DOHH2 (cell line): Measurements from ENCODE around the gene OR4D2.

ENCODE experiments used
- H3F3A ChIP-seq: fragments of 200-600 bp; sonication (generic), shearing (Covaris generic); 2 replicates; pipeline ENCODE4 v1.6.0; 2016; ENCODE audit warnings: antibody characterized with exemption, mild to moderate bottlenecking; ENCODE audit not compliant: control insufficient read depth, insufficient read depth
- H3K27ac ChIP-seq: fragments of 200-600 bp; sonication (generic); 2 replicates; pipeline ENCODE4 v1.5.1; 2014; ENCODE audit warnings: low read depth, mild to moderate bottlenecking, low read length, moderate library complexity
- H3K27me3 ChIP-seq: fragments of 200-600 bp; sonication (generic); 2 replicates; pipeline ENCODE4 v1.6.1; 2014; ENCODE audit warnings: mild to moderate bottlenecking, low read length, mixed read lengths; ENCODE audit not compliant: control insufficient read depth
- H3K36me3 ChIP-seq: fragments of 200-600 bp; sonication (generic); 2 replicates; pipeline ENCODE4 v1.6.1; 2014; ENCODE audit warnings: mild to moderate bottlenecking, low read length, moderate library complexity, mixed read lengths; ENCODE audit not compliant: control insufficient read depth
- H3K4me1 ChIP-seq: fragments of 200-600 bp; sonication (generic); 2 replicates; pipeline ENCODE4 v1.6.1; 2014; ENCODE audit warnings: mild to moderate bottlenecking, low read length, mixed read lengths; ENCODE audit not compliant: control insufficient read depth
- H3K4me2 ChIP-seq: fragments of 200-600 bp; sonication (generic); 2 replicates; pipeline ENCODE4 v1.6.0; 2014; ENCODE audit warnings: mild to moderate bottlenecking, low read length, moderate library complexity
- H3K4me3 ChIP-seq: fragments of 200-600 bp; sonication (generic); 2 replicates; pipeline ENCODE4 v1.5.1; 2014; ENCODE audit warnings: mild to moderate bottlenecking, low read length, mixed read lengths
- H3K79me2 ChIP-seq: fragments of 200-600 bp; sonication (generic); 2 replicates; pipeline ENCODE4 v1.6.1; 2014; ENCODE audit warnings: mild to moderate bottlenecking, low read length, mixed read lengths; ENCODE audit not compliant: control insufficient read depth
- H3K9me2 ChIP-seq: fragments of 200-600 bp; sonication (generic); replicated peaks from 2 replicates; pipeline ENCODE4 v1.6.1; 2014; ENCODE audit warnings: mild to moderate bottlenecking, low read length, mixed read lengths; ENCODE audit not compliant: control insufficient read depth
- H3K9me3 ChIP-seq: fragments of 200-600 bp; sonication (generic); 2 replicates; pipeline ENCODE4 v1.6.1; 2014; ENCODE audit warnings: antibody characterized with exemption, low read length, mixed read lengths; ENCODE audit not compliant: control insufficient read depth, insufficient read depth
- H4K20me1 ChIP-seq: fragments of 200-600 bp; sonication (generic); 2 replicates; pipeline ENCODE4 v1.6.0; 2014; ENCODE audit warnings: low read depth, mild to moderate bottlenecking, antibody characterized with exemption, low read length, moderate library complexity; ENCODE audit not compliant: control insufficient read depth, insufficient read depth
- EZH2phosphoT487 ChIP-seq: fragments of 200-600 bp; sonication (generic); IDR thresholded peaks from 2 replicates; pipeline ENCODE4 v1.6.1; 2017; ENCODE audit warnings: borderline replicate concordance, mild to moderate bottlenecking, antibody characterized with exemption, low read length, moderate library complexity, mixed read lengths
- TF ChIP-seq, protein P1 (sequence below): fragments of 200-600 bp; sonication (generic); IDR thresholded peaks from one replicate; pipeline ENCODE4 v1.5.1; 2014; ENCODE audit warnings: antibody characterized with exemption, mild to moderate bottlenecking, low read depth, low read length; ENCODE audit not compliant: poor library complexity, severe bottlenecking

OR4D2 gene

DNA sequence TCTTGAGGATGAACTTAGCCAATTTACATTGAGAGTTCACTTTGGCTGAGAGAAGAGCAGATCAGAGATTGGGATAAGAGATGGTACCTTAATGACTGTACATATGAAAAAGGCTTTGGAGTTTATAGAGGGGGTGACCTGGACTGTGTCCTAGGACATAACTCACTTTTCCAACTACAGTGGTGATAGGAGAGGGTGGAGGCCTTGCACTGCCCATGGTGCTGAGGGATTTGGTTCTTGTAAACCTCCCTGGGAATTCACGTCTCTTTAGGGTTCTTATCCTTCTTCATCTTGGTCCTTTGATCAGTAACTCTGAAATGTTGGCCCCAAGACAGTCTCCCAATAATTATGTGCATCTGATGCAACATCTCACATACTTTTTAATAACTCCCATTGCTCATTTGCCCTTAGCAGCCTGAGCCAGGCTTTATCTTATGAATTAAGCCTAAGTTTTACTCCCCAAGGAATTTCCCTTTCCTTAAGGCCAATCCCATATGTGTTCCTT, 18.8 kb upstream of the OR4D2 start, which contains the start of gene OR4D1:
TSS of gene OR4D1 (plus strand) at position 455 of the 505 bp plus-strand sequence. CDS start 6,770 bp downstream, outside the sequence.
- Histone ChIP-seq H3K4me1 (no peaks in the 10 kb centered on the region), H3K4me2 (no peak within 1 kb of the TSS), H3K27me3 (peaks cover 33% of the 10 kb centered on the region), H3K79me2 (no peaks in the 10 kb centered on the region), H3K9me2 (no peaks in the 10 kb centered on the region), H3K9me3 (peaks cover 4% of the 10 kb centered on the region; the same call in 1 of the 2 replicates), H3K4me3 (no peak within 1 kb of the TSS), H3K27ac (no peak within 1 kb of the TSS), H3K36me3 (no peaks in the 10 kb centered on the region), H3F3A (no peaks in the 10 kb centered on the region), H4K20me1 (no peaks in the 10 kb centered on the region)
- no peak for TF ChIP-seq EZH2phosphoT487
- TF ChIP-seq, protein P1, sequence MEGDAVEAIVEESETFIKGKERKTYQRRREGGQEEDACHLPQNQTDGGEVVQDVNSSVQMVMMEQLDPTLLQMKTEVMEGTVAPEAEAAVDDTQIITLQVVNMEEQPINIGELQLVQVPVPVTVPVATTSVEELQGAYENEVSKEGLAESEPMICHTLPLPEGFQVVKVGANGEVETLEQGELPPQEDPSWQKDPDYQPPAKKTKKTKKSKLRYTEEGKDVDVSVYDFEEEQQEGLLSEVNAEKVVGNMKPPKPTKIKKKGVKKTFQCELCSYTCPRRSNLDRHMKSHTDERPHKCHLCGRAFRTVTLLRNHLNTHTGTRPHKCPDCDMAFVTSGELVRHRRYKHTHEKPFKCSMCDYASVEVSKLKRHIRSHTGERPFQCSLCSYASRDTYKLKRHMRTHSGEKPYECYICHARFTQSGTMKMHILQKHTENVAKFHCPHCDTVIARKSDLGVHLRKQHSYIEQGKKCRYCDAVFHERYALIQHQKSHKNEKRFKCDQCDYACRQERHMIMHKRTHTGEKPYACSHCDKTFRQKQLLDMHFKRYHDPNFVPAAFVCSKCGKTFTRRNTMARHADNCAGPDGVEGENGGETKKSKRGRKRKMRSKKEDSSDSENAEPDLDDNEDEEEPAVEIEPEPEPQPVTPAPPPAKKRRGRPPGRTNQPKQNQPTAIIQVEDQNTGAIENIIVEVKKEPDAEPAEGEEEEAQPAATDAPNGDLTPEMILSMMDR = no peak

DNA sequence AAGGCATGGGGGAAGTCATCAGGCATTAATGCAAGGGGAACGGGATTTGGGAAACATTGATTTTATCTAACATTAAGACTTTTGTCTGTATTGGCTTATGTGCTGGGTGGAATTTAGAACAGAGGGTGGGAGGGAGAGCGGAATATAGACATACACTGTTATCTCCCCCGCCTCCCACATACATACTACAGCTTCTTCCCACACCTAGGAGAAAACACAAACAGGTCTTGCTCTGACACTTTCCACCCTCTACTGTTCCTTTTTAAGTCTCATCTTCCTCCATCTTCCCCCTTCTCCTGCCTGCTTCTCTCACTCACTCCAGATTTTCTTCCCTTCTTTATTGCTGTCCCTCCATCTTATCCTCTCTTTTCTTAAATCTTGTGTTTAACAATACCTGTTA, 18.2 kb upstream of the OR4D2 start:
- H3F3A ChIP-seq = no peaks in the 10 kb centered on the region
- H3K4me2 ChIP-seq = no peak overlapping the region
- peaks cover 4% of the 10 kb centered on the region; the same call in 1 of the 2 replicates for H3K9me3 ChIP-seq
- H3K36me3 ChIP-seq = no peaks in the 10 kb centered on the region
- no peaks in the 10 kb centered on the region for H3K9me2 ChIP-seq
- no peak overlapping the region for H3K27ac ChIP-seq
- H3K4me1 ChIP-seq = no peaks in the 10 kb centered on the region
- H4K20me1 ChIP-seq = no peaks in the 10 kb centered on the region
- no peak overlapping the region for H3K4me3 ChIP-seq
- TF ChIP-seq, protein P1 = no peak
- no peak for TF ChIP-seq EZH2phosphoT487
- no peaks in the 10 kb centered on the region for H3K79me2 ChIP-seq
- peaks cover 39% of the 10 kb centered on the region for H3K27me3 ChIP-seq

DNA sequence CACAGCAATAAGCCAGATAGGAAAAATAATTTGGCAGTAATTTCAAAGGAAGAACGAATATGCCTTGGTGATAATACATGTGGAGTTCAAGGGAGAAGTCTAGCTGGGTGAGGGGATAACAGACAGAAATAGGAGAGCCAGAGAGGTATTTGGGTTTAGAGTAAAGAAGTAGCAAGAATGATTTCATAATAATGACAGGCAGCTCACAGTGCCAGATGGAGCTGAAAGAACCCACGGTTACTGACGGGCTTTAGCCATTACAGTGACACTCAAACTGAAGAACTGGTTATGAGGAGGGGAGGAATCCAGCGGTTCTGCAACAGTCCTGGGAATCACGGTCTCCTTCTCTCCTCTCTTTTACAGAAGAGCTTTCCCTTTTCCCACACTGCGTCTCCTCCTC, 16.4 kb upstream of the OR4D2 start:
- Histone ChIP-seq H3K9me2 (no peaks in the 10 kb centered on the region), H3K27me3 (peaks cover 42% of the 10 kb centered on the region), H3K9me3 (no peaks in the 10 kb centered on the region), H4K20me1 (no peaks in the 10 kb centered on the region), H3K4me2 (no peak overlapping the region), H3K79me2 (no peaks in the 10 kb centered on the region), H3K4me3 (no peak overlapping the region), H3F3A (no peaks in the 10 kb centered on the region), H3K27ac (no peak overlapping the region), H3K4me1 (no peaks in the 10 kb centered on the region), H3K36me3 (no peaks in the 10 kb centered on the region)
- TF ChIP-seq EZH2phosphoT487 = no peak
- TF ChIP-seq, protein P1 = no peak
